Measurements from ENCODE around the gene CDH23.

CDH23 gene

GRCh38 chr10:71703577-71703976, 306.9 kb downstream of the CDH23 start:
- H3K79me2 ChIP-seq (ENCODE audit: insufficient read depth, low read length): no peaks in the 10 kb centered on the region
- H3K4me1 ChIP-seq (ENCODE audit: insufficient read depth, low read length, poor library complexity, severe bottlenecking): peaks cover 5% of the 10 kb centered on the region
- H3K4me2 ChIP-seq (ENCODE audit: low read depth, low read length, poor library complexity, severe bottlenecking): no peak overlapping the region
- H4K20me1 ChIP-seq (ENCODE audit: insufficient read depth, low read length, poor library complexity, severe bottlenecking): no peaks in the 10 kb centered on the region
- H2AFZ ChIP-seq (ENCODE audit: low read length): no peak overlapping the region
- no peaks in the 10 kb centered on the region for H3F3A ChIP-seq (ENCODE audit: low read depth)
- no peaks in the 10 kb centered on the region for H3K36me3 ChIP-seq (ENCODE audit: insufficient read depth, low read length)
- TF ChIP-seq EZH2phosphoT487 (IDR thresholded peaks at IDR 0.05; ENCODE audit: borderline replicate concordance) (no peak), CTCF (conservative IDR thresholded peaks at IDR 0.05; ENCODE audit: low read length) (peak; percentile 38)
- H3K9ac ChIP-seq (ENCODE audit: low read depth, low read length, poor library complexity, severe bottlenecking): no peak overlapping the region
- no peak overlapping the region for H3K4me3 ChIP-seq (ENCODE audit: low read length, poor library complexity, severe bottlenecking)
- H3K9me2 ChIP-seq (replicated peaks; ENCODE audit: low read depth, low read length): no peaks in the 10 kb centered on the region
- H3K27me3 ChIP-seq (ENCODE audit: insufficient read depth, low read length, poor library complexity, severe bottlenecking): no peaks in the 10 kb centered on the region
- no peaks in the 10 kb centered on the region for H3K9me3 ChIP-seq (ENCODE audit: insufficient read depth, low read depth, low read length)

GRCh38 chr10:71704816-71705215, 308.1 kb downstream of the CDH23 start:
- Histone ChIP-seq H3K9ac (ENCODE audit: low read depth, low read length, poor library complexity, severe bottlenecking) (no peak overlapping the region), H3K9me2 (replicated peaks; ENCODE audit: low read depth, low read length) (no peaks in the 10 kb centered on the region), H3K27me3 (ENCODE audit: insufficient read depth, low read length, poor library complexity, severe bottlenecking) (no peaks in the 10 kb centered on the region), H3F3A (ENCODE audit: low read depth) (no peaks in the 10 kb centered on the region), H3K4me2 (ENCODE audit: low read depth, low read length, poor library complexity, severe bottlenecking) (no peak overlapping the region), H3K9me3 (ENCODE audit: insufficient read depth, low read depth, low read length) (no peaks in the 10 kb centered on the region), H3K4me1 (ENCODE audit: insufficient read depth, low read length, poor library complexity, severe bottlenecking) (peaks cover 5% of the 10 kb centered on the region), H4K20me1 (ENCODE audit: insufficient read depth, low read length, poor library complexity, severe bottlenecking) (no peaks in the 10 kb centered on the region), H2AFZ (ENCODE audit: low read length) (no peak overlapping the region), H3K4me3 (ENCODE audit: low read length, poor library complexity, severe bottlenecking) (no peak overlapping the region), H3K79me2 (ENCODE audit: insufficient read depth, low read length) (no peaks in the 10 kb centered on the region), H3K36me3 (ENCODE audit: insufficient read depth, low read length) (no peaks in the 10 kb centered on the region)
- TF ChIP-seq EZH2phosphoT487 (IDR thresholded peaks at IDR 0.05; ENCODE audit: borderline replicate concordance) (no peak), CTCF (conservative IDR thresholded peaks at IDR 0.05; ENCODE audit: low read length) (no peak)

GRCh38 chr10:71705582-71705981, 308.9 kb downstream of the CDH23 start:
- Histone ChIP-seq H4K20me1 (ENCODE audit: insufficient read depth, low read length, poor library complexity, severe bottlenecking) (no peaks in the 10 kb centered on the region), H3K9ac (ENCODE audit: low read depth, low read length, poor library complexity, severe bottlenecking) (no peak overlapping the region), H3K27me3 (ENCODE audit: insufficient read depth, low read length, poor library complexity, severe bottlenecking) (no peaks in the 10 kb centered on the region), H3K4me2 (ENCODE audit: low read depth, low read length, poor library complexity, severe bottlenecking) (no peak overlapping the region), H2AFZ (ENCODE audit: low read length) (no peak overlapping the region), H3K79me2 (ENCODE audit: insufficient read depth, low read length) (no peaks in the 10 kb centered on the region), H3K9me3 (ENCODE audit: insufficient read depth, low read depth, low read length) (no peaks in the 10 kb centered on the region), H3K4me1 (ENCODE audit: insufficient read depth, low read length, poor library complexity, severe bottlenecking) (peaks cover 5% of the 10 kb centered on the region), H3K4me3 (ENCODE audit: low read length, poor library complexity, severe bottlenecking) (no peak overlapping the region), H3K9me2 (replicated peaks; ENCODE audit: low read depth, low read length) (no peaks in the 10 kb centered on the region), H3F3A (ENCODE audit: low read depth) (no peaks in the 10 kb centered on the region), H3K36me3 (ENCODE audit: insufficient read depth, low read length) (no peaks in the 10 kb centered on the region)
- TF ChIP-seq CTCF (conservative IDR thresholded peaks at IDR 0.05; ENCODE audit: low read length) (no peak), EZH2phosphoT487 (IDR thresholded peaks at IDR 0.05; ENCODE audit: borderline replicate concordance) (no peak)

All from Loucy (cell line).